GM18526 (cell line): ENCODE data around the gene HIRA.

ENCODE experiments used
- POLR2A ChIP-seq: IDR thresholded peaks from 3 replicates; pipeline ENCODE4 v1.6.1; 2011; ENCODE audit not compliant: insufficient read length; ENCODE audit errors: extremely low read depth

HIRA gene

DNA sequence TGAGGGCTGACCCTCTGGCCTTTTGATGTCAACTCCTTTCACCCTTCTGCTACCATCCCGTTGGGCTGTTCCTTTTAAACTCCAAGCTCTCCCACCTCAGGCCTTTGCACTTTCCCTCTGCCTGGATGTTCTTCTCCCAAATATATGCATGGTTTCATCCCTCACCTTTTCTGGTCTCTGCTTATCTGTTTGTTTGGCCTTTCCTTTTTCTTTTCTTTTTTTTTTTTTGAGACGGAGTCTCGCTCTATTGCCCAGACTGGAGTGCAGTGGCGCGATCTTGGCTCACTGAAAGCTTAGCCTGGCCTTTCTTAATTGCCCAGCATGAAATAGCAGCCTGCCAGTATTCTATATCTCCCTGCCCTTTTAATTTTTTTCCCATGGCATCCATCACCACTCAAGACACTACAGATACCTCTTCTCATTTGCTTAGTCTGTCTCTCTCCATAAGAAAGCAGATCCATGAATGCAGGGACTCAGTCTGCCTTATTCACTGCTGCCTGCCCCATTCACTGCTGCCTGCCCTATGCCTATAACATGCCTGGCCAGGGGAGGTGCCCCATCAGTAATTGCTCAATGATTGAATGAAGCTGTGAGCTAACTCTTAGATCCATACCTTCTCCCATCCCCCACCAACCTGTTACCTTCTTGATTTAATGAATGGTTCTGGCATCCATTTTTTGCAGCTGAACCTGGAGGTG, 81.6 kb downstream of the HIRA start:
- TF ChIP-seq POLR2A, result no peak

DNA sequence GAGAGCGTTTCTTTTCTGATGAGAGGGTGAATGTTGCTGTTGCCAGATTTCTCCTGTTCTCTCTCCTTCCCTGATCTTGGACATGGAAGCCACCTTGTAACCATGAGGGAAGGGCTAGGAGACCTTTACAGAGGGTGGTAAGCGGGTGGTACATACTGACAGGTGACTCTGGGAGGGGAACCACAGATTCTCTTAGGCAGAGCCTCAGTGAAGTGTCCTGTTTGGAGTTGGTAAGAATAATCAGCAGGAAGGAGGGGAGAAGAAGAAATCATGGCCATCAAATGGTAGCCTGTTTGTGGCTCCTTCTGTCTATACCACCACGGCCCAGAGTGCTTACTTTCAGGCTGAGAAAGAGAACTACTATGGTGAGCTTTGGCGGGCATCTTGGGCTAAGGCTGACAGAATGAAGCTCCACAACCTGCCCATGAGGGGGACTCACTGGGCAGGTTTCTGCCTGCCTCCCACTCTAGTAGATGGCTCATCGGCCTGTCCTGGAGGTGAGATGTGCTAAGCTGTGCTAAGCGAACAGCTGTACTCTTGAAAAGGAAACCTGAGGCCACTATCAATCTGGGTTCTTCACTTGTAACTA, 84.8 kb downstream of the HIRA start:
- no peak for TF ChIP-seq POLR2A

GRCh38 chr22:19344420-19344819, 87.1 kb downstream of the HIRA start:
- no peak for TF ChIP-seq POLR2A

GRCh38 chr22:19343470-19343869, 88.1 kb downstream of the HIRA start:
- TF ChIP-seq POLR2A, result no peak

GRCh38 chr22:19341500-19341899, 90.0 kb downstream of the HIRA start:
- TF ChIP-seq POLR2A, result no peak

- TF ChIP-seq POLR2A, result no peak
Measured at GRCh38 chr22:19337137-19337536, 94.4 kb downstream of the HIRA start.

GRCh38 chr22:19336133-19337075, 95.1 kb downstream of the HIRA start:
- no peak for TF ChIP-seq POLR2A

DNA sequence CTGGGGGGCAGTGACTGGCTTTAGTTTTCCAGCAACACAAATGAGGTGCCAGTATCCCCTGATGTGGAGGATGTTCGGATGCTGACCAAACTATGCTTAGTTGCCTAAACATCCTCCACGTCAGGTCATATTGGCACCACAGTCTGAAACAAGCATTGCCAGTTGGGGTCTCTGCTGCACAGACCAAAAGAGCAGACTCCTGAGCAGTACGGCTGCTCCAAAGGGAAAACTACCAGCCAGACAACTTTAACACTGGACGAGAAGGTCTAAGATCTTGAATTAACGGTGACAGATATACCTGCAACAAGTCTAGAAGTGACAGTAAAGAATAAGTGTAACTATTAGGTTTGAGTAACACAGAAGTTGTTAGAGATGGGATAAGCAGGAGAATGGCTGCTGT, 99.6 kb downstream of the HIRA start:
- no peak for TF ChIP-seq POLR2A

GRCh38 chr22:19331474-19331873, 100.1 kb downstream of the HIRA start:
- TF ChIP-seq POLR2A, result no peak

DNA sequence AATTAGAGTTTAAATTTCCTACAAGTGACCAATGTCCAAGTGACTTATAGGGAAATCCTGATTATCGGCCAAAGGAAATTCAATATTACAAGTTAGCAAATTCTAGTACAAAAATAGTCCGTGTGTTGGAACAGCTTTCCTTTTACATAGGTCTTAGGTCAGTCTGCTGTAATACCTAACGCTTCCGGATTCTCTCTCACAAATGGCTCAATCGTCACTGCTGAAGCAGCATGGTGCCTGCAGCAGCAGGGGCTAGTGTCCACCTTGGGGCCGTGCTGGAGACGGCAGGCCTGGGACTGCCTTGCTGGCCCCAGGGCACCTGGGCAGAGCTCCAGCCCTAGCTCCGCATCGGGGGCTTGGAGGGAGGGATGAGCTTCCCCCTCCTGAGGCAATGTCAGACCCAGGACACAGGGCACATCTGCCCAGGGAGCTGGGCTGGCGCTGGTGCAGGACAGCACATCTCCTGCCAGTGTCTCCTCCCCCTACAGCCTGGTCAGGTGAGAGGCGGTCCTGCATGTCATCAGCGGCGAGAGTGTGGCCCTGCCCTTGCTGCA, 100.6 kb downstream of the HIRA start:
- no peak for TF ChIP-seq POLR2A

DNA sequence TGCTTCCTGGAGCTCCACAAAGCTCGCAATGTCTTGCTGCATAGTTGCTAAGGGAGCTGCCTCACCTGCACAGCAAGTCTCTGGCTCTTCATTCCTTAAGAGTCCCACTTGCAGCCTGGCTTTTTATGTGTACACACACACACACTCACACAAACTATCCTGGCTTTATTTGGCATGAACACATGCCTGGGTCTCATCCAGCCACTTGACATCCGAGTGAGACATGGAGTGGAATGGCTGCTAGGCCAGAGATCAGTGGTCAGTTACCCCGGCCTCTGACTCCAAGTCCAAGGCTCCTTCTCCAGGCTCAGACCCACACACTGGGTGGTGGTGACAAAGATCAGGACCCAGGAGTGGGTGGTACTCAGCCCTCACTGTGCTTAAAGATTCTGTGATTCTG, 102.1 kb downstream of the HIRA start:
- TF ChIP-seq POLR2A, result no peak

GRCh38 chr22:19325296-19325948, 106.1 kb downstream of the HIRA start:
- TF ChIP-seq POLR2A, result no peak

DNA sequence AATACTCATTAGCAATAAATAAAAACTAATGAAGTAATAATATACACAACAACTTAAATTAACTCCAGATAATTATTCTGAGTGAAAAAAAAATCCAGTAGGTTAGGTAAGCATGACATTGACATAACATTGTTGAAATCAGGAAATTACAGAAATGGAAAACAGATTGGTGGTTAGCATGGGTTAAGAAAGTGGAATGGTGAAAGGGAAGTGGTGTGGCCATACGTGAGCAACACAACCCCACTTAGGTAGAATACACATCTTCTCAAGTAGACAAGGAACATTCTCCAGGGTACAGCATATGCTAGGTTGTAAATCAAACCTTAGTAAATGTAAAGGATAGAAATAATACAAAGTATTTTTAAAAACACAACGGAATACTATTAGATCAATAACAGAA, 109.8 kb downstream of the HIRA start:
- no peak for TF ChIP-seq POLR2A

GRCh38 chr22:19319281-19319680, 112.3 kb downstream of the HIRA start:
- no peak for TF ChIP-seq POLR2A

GRCh38 chr22:19317865-19318264, 113.7 kb downstream of the HIRA start:
- no peak for TF ChIP-seq POLR2A
